ENCODE measurements around the gene KRTAP4-8.
"Not testable (repeated sequence)": the region's sequence is repeated elsewhere in the genome, so short reads cannot be mapped to it uniquely, and the experiment has no call there.

KRTAP4-8 gene

GRCh38 chr17:41107941-41108450, 10.1 kb upstream of the KRTAP4-8 start:
- no peak for DNase-seq

GRCh38 chr17:41105347-41105746, 7.4 kb upstream of the KRTAP4-8 start, which contains the start of gene KRTAP4-9:
Gene KRTAP4-9, plus strand, starts transcription at chr17:41105389. Its CDS starts 0 bp downstream, at chr17:41105389.
- DNase-seq, result not testable (repeated sequence)

GRCh38 chr17:41104386-41105038, 6.6 kb upstream of the KRTAP4-8 start:
- not testable (repeated sequence) for DNase-seq

GRCh38 chr17:41103896-41104295, 6.0 kb upstream of the KRTAP4-8 start:
- no peak for DNase-seq

DNA sequence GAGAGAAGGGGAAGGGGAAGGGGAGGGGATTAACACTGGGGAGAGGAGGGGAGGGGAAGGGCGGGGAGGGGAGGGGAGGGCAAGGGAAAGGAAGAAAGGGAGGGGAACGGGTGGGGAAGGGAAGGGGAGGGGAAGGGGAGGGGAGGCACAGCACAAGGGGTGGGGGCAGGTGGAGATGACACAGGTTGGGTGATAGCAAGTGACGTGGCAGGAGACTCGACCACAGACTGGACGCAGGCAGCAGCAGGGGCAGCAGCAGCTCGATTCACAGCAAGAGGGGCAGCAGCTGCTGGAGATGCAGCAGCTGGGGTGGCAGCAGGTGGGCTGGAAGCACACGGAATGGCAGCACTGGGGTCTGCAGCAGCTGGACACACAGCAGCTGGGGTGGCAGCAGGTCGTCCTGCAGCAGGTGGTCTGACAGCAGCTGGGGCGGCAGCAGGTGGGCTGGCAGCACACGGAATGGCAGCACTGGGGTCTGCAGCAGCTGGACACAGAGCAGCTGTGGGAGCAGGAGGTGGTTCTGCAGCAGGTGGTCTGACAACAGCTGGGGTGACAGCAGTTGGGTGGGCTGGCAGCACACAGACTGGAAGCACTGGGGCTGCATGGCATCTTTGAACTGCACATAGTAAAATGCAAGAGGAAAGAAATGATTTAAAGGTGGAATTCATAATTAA, 3.8 kb upstream of the KRTAP4-8 start, which contains the start of gene KRTAP4-16:
TSS of gene KRTAP4-16 (minus strand) at position 624 of the 674 bp plus-strand sequence. CDS start at position 624, 0 bp downstream.
- DNase-seq, result no peak

- DNase-seq, result not testable (repeated sequence)
Observed at GRCh38 chr17:41099682-41100480, 1.9 kb upstream of the KRTAP4-8 start.

- DNase-seq, result no peak
Observed at GRCh38 chr17:41098481-41098880, 539 bp upstream of the KRTAP4-8 start.

DNA sequence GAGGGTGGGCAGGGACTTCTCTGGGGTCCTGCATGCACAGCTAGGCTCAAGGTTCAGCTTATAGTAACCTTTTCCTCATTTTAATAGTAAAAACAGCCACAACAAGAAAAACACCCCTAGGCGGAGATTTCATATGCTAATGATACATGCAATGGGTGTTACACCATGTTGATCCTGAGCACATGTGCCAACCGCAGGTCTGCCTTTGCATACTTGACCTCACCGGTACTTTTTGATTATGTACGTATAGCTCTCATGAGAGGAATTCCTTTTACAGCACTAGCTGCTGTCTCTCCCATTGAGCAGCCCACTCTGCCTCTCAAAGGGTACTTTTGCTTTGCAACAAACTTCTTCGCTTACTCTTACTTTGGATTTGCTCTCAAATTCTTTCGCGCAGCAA, 1.9 kb downstream of the KRTAP4-8 start:
- no peak for DNase-seq

GRCh38 chr17:41088760-41089352, 9.1 kb downstream of the KRTAP4-8 start:
- not testable (repeated sequence) for DNase-seq

DNA sequence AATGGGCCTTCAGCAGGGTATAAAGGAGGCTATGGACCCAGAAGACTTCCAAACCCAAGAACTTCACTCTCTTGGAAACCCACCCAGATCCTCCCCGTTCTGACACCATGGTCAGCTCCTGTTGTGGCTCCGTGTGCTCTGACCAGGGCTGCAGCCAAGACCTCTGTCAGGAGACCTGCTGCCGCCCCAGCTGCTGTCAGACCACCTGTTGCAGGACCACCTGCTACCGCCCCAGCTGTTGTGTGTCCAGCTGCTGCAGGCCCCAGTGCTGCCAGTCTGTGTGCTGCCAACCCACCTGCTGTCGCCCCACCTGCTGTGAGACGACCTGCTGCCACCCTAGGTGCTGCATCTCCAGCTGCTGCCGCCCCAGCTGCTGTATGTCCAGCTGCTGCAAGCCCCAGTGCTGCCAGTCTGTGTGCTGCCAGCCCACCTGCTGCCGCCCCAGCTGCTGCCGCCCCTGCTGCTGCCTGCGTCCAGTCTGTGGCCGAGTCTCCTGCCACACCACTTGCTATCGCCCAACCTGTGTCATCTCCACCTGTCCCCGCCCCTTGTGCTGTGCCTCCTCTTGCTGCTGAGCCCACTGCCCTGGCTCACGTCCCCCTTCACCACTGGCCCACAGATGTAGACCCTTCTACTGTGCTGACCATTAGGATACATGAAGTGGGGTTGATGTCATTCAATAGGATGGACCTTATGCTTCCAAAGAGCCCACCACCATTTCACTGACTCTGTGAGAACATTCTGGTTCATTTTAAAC, 13.7 kb downstream of the KRTAP4-8 start, which contains the start of gene KRTAP4-7:
TSS of gene KRTAP4-7 (plus strand) at position 51 of the 757 bp plus-strand sequence. CDS start at position 108, 57 bp downstream.
- not testable (repeated sequence) for DNase-seq

GRCh38 chr17:41083427-41083826, 14.5 kb downstream of the KRTAP4-8 start:
- DNase-seq, result not testable (repeated sequence)

- no peak for DNase-seq
Observed at GRCh38 chr17:41082626-41083025, 15.3 kb downstream of the KRTAP4-8 start.

GRCh38 chr17:41076788-41077187, 21.2 kb downstream of the KRTAP4-8 start:
- DNase-seq, result no peak

DNA sequence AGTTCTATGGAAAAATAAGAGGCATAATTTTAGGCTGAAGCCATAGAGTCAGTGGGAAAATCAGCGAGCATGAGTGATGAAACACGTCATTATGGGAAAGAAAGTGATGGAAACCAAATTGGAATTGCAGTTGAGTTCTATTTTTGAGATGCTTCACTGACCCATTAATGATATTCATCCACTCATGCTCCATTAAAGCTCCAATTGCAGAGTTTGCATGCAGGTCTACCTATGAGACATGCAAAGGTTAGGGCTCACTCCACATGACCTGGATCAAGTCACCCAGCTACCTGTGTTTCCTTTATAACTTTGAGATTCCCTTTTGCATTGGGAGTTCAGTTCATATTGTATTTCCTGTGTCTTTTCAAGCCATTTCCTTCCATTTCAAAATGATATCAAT, 24.3 kb downstream of the KRTAP4-8 start:
- DNase-seq, result no peak

DNA sequence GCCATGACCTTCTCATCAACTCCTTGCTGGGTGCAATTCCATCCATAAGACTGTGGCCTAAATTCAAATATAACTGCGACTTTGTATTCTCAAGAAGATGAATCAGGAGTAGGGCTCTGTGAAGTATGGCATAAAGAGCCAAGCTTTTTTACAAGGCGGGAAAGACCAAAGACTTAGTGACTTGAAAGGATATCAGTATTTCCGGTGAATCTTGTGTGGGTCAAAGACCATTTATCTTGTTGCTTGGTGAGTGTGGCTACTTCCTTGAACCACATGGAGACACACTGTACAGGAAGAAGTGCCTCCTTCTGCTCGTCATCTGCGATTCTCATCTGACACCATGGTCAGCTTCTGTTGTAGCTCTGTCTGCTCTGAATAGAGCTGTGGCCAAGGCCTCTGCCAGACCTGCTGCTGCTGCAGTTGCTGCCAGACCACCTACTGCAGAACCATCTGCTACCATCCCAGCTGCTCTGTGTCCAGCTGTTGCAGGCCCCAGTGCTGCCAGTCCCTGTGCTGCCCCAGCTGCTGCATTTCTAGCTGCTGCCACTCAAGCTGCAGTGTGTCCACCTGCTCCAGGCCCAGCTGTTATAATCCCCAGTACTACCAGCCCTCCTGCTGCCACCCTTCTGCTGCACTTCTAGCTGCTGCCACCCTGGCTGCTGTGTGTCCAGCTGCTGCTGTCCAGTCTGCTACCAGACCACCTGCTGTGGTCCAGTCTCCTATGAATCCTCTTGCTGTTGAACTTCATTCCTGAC, 26.2 kb downstream of the KRTAP4-8 start:
- DNase-seq, result no peak

DNA sequence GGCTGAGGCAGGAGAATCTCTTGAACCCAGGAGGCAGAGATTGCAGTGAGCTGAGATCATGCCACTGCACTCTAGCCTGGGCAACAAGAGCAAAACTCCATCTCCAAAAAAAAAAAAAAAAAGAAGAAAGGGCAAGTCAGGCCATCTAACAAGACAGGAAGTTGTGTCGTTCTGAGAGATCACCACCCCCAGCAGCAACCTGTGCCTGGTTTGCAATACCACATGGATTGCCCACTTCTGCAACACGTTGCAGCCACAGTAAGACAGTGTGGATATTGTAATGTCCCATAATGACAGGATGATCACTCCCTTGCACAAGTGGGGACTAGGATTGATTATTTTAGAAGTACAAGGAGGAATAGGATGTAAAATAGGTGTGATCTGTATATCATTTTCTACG, 28.9 kb downstream of the KRTAP4-8 start:
- no peak for DNase-seq

DNA sequence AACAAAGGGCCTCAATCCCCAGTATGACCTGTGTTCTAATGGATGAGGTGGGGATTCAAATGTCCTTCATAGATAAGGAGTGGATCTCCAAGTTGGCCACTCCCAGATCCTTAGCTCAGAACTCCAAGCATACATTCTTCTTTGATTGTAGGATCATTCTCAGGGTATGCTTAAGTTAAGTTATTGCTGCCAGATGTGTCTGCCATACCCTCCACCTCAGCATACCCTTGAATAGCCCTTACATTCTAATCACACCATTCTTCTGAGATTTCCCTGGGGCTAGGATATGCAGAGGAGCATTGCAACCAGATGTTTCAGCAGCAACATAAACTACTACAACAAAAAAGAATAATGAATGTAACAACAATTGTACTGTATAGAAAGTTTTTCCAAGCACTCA, 30.7 kb downstream of the KRTAP4-8 start:
- DNase-seq, result no peak

- DNase-seq, result no peak
Observed at GRCh38 chr17:41065829-41066624, 31.9 kb downstream of the KRTAP4-8 start, which contains the start of gene KRTAP2-4. Gene KRTAP2-4, minus strand, starts transcription at chr17:41065879. Its CDS starts 34 bp downstream, at chr17:41065845.

DNA sequence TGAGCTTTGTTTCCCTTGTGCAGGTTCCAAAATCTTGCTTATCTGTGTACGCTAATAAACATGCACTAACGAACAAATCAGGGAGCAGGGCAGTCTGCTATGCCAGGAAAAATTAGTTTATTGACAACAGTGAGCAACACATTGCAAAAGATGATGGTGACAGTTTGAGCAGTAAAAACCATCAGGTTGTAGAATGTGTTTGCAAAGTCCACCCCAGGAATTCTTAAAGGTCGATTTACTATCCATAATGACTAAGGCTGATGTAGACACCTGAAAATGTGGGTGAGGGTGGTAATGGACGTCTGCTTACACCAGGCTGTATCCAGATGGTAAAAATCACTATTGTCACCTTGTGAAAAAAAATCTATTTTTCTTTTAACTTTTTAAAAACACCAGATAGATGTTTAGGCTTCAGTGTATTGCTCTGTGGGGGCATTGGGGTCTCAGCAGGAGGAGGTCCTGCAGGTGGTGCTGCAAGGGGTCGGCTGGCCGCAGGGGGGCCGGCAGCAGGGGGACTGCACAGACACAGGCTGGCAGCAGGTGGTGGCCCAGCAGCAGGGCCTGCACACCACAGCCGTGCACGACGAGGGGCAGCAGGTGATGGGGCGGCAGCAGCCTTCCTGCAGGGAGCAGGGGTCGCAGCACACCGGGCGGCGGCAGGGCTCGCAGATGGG, 32.8 kb downstream of the KRTAP4-8 start:
- not testable (repeated sequence) for DNase-seq
